OCI-LY1 (cell line): ENCODE measurements around the gene TECTA.

ENCODE experiments used
- H2AFZ ChIP-seq: fragments of 200-600 bp; sonication (generic), shearing (Covaris generic); 2 replicates; pipeline ENCODE4 v1.6.0; 2014; ENCODE audit warnings: antibody characterized with exemption, mild to moderate bottlenecking, low read length
- H3F3A ChIP-seq: fragments of 200-600 bp; sonication (generic), shearing (Covaris generic); 2 replicates; pipeline ENCODE4 v1.6.0; 2014; ENCODE audit warnings: mild to moderate bottlenecking, antibody characterized with exemption, low read length, moderate library complexity; ENCODE audit not compliant: insufficient read depth
- H3K27ac ChIP-seq: fragments of 200-600 bp; sonication (generic); 2 replicates; pipeline ENCODE4 v1.5.1; 2014; ENCODE audit warnings: low read length, mixed run types, mild to moderate bottlenecking, low read depth; ENCODE audit not compliant: poor library complexity, severe bottlenecking
- H3K27me3 ChIP-seq: fragments of 200-600 bp; sonication (generic); 2 replicates; pipeline ENCODE4 v1.6.0; 2014; ENCODE audit warnings: antibody characterized with exemption, mild to moderate bottlenecking, low read length, moderate library complexity; ENCODE audit not compliant: insufficient read depth
- H3K36me3 ChIP-seq: fragments of 200-600 bp; sonication (generic); 2 replicates; pipeline ENCODE4 v1.6.1; 2014; ENCODE audit warnings: mild to moderate bottlenecking, antibody characterized with exemption, low read length, moderate library complexity, mixed read lengths; ENCODE audit not compliant: insufficient read depth
- H3K4me1 ChIP-seq: fragments of 200-600 bp; sonication (generic); 2 replicates; pipeline ENCODE4 v1.5.1; 2014; ENCODE audit warnings: mild to moderate bottlenecking, low read length, moderate library complexity; ENCODE audit not compliant: insufficient read depth, severe bottlenecking
- H3K4me2 ChIP-seq: fragments of 200-600 bp; sonication (generic), shearing (Covaris generic); 2 replicates; pipeline ENCODE4 v1.6.1; 2014; ENCODE audit warnings: low read length
- H3K4me3 ChIP-seq: fragments of 200-600 bp; sonication (generic); 2 replicates; pipeline ENCODE4 v1.5.1; 2014; ENCODE audit warnings: low read length, low read depth, mild to moderate bottlenecking, mixed read lengths; ENCODE audit not compliant: poor library complexity, severe bottlenecking
- H3K79me2 ChIP-seq: fragments of 200-600 bp; shearing (Covaris generic); 2 replicates; pipeline ENCODE4 v1.6.1; 2016; ENCODE audit warnings: mixed run types, low read length, mixed read lengths; ENCODE audit not compliant: insufficient read depth
- H3K9ac ChIP-seq: fragments of 200-600 bp; sonication (generic), shearing (Covaris generic); 2 replicates; pipeline ENCODE4 v1.6.1; 2014; ENCODE audit warnings: mild to moderate bottlenecking, low read length, mixed read lengths
- H3K9me2 ChIP-seq: fragments of 200-600 bp; sonication (generic), shearing (Covaris generic); 2 replicates; pipeline ENCODE4 v1.6.1; 2014; ENCODE audit warnings: low read depth, mild to moderate bottlenecking, low read length, mixed read lengths
- H3K9me3 ChIP-seq: fragments of 200-600 bp; shearing (Covaris generic); 2 replicates; pipeline ENCODE4 v1.6.1; 2014; ENCODE audit warnings: low read length, mixed read lengths
- H4K20me1 ChIP-seq: fragments of 200-600 bp; sonication (generic), shearing (Covaris generic); 2 replicates; pipeline ENCODE4 v1.6.0; 2016; ENCODE audit warnings: mild to moderate bottlenecking, low read length; ENCODE audit not compliant: insufficient read depth
- EZH2 ChIP-seq: fragments of 200-600 bp; sonication (generic), shearing (Covaris generic); IDR thresholded peaks from 2 replicates; pipeline ENCODE4 v1.8.0; 2017; ENCODE audit warnings: borderline replicate concordance, mixed run types, mild to moderate bottlenecking, antibody characterized with exemption, low read length, moderate library complexity, mixed read lengths
- TF ChIP-seq, protein P1 (sequence below): fragments of 200-600 bp; sonication (generic), shearing (Covaris generic); IDR thresholded peaks from 2 replicates; pipeline ENCODE4 v1.5.1; 2017; ENCODE audit warnings: mild to moderate bottlenecking, antibody characterized with exemption, low read length, moderate library complexity, mixed read lengths

Gene TECTA

DNA sequence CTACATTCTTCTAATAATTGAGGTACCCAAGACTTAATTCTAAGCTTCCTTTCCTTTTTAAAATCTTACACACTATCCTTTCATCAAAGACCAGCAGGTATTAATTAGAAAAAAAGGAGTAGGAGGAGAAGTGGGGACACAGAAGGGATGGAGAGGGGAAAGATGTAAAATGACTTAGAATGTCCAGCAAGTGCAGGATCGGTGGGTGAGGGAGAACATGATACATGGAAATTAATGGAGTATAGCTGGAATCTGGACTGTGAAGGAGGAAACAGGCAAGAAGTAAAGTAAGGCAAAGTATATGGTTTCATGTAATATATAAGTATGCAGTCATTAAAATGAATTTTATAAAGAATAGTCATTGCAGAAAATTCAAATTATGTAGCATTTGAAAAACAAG, 127.8 kb downstream of the TECTA start:
- Histone ChIP-seq H2AFZ (no peak overlapping the region), H3K79me2 (no peaks in the 10 kb centered on the region), H3K9ac (no peak overlapping the region), H3F3A (no peaks in the 10 kb centered on the region), H3K27me3 (no peaks in the 10 kb centered on the region), H3K36me3 (no peaks in the 10 kb centered on the region), H3K4me1 (no peaks in the 10 kb centered on the region), H3K9me2 (no peaks in the 10 kb centered on the region), H3K9me3 (no peaks in the 10 kb centered on the region), H3K4me3 (no peak overlapping the region), H4K20me1 (no peaks in the 10 kb centered on the region), H3K27ac (no peak overlapping the region), H3K4me2 (no peak overlapping the region)
- TF ChIP-seq, protein P1, sequence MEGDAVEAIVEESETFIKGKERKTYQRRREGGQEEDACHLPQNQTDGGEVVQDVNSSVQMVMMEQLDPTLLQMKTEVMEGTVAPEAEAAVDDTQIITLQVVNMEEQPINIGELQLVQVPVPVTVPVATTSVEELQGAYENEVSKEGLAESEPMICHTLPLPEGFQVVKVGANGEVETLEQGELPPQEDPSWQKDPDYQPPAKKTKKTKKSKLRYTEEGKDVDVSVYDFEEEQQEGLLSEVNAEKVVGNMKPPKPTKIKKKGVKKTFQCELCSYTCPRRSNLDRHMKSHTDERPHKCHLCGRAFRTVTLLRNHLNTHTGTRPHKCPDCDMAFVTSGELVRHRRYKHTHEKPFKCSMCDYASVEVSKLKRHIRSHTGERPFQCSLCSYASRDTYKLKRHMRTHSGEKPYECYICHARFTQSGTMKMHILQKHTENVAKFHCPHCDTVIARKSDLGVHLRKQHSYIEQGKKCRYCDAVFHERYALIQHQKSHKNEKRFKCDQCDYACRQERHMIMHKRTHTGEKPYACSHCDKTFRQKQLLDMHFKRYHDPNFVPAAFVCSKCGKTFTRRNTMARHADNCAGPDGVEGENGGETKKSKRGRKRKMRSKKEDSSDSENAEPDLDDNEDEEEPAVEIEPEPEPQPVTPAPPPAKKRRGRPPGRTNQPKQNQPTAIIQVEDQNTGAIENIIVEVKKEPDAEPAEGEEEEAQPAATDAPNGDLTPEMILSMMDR: no peak
- TF ChIP-seq EZH2: no peak

DNA sequence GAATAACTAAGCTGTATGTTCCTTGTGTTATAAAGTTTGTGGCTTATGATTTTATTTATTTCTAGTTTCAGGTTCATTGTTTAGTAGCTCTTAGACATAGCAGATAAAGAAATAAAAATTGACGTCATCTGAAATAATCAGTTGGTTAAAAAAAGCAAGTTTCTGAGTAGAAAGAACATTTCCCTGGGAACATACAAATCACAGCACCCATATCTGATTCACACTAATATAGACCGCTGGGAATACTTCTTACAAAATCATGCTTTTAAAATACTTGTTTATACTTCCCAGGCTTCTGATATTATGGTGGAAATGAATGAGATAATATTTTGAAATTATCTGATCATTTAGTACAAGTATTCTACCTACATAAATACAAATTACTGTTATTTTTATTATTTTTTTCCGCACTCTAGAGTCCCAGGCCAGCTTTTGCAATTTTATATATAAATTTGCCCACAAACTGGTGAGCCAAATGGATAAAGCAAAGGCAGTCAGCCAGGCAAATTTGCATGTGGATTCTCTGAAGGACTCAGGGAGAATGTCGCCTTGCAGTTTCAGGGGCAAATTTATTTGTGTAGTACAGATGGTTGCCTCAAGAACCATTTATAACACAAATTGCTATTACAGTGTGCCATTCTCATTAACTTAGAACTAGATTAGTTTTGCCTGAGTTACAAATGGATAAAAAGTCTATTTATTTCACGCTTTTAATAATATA, 128.6 kb downstream of the TECTA start:
- no peaks in the 10 kb centered on the region for H3K36me3 ChIP-seq
- no peaks in the 10 kb centered on the region for H3K9me3 ChIP-seq
- H3K27ac ChIP-seq: no peak overlapping the region
- H4K20me1 ChIP-seq: no peaks in the 10 kb centered on the region
- no peak overlapping the region for H2AFZ ChIP-seq
- no peaks in the 10 kb centered on the region for H3K9me2 ChIP-seq
- H3K4me2 ChIP-seq: no peak overlapping the region
- no peaks in the 10 kb centered on the region for H3K4me1 ChIP-seq
- no peak overlapping the region for H3K9ac ChIP-seq
- no peaks in the 10 kb centered on the region for H3F3A ChIP-seq
- H3K79me2 ChIP-seq: no peaks in the 10 kb centered on the region
- H3K4me3 ChIP-seq: no peak overlapping the region
- TF ChIP-seq, protein P1: no peak
- TF ChIP-seq EZH2: no peak
- H3K27me3 ChIP-seq: no peaks in the 10 kb centered on the region

GRCh38 chr11:121231576-121232278, 130.7 kb downstream of the TECTA start:
- Histone ChIP-seq H3K9ac (no peak overlapping the region), H3K9me2 (no peaks in the 10 kb centered on the region), H3K79me2 (no peaks in the 10 kb centered on the region), H3K4me2 (no peak overlapping the region), H3K27me3 (no peaks in the 10 kb centered on the region), H3F3A (no peaks in the 10 kb centered on the region), H3K27ac (no peak overlapping the region), H2AFZ (no peak overlapping the region), H4K20me1 (no peaks in the 10 kb centered on the region), H3K4me3 (no peak overlapping the region), H3K9me3 (no peaks in the 10 kb centered on the region), H3K4me1 (peaks cover 3% of the 10 kb centered on the region), H3K36me3 (no peaks in the 10 kb centered on the region)
- no peak for TF ChIP-seq EZH2
- TF ChIP-seq, protein P1: no peak
